ENCODE measurements around the gene SNED1. TPM values are rescaled to one million over a fixed set of nuclear protein-coding genes. Genes with fewer than 3 reads are reported as not detected.

SNED1 gene
- total RNA-seq, 2 donors from 2014 or later, result 0.66 to 4.5 TPM

DNA sequence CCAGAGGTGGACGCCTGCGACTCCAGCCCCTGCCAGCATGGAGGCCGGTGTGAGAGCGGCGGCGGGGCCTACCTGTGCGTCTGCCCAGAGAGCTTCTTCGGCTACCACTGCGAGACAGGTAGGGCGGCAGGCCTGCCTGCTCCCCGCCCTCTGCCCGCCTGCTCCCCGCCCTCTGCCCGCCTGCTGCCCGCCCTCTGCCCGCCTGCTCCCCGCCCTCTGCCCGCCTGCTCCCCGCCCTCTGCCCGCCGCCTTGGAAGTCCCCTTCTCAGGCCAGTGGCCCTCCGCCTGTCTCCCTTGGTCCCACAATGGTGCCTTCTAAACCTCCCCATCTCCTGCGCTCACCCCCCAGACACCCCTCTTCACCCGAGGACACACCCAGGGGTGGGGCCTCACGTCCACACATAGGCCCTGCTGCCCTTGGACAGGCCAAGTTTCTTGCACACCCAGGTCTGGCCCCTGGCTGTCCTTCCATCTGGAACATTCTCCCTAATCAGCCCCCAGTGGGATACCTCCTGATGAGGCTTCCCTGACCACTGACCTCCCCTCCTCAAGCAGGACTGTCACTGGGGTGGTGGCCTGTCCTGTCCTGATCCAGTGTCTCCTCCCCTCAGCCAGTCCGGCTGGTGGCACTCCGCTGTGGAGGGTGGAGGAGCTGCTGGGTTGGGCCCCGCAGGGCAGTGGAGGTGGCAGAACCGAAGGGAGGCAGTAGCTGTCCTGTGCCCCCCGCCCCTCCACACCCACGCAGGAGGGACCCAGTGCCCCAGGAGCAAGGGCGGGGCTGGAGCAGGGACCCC, 65.8 kb downstream of the SNED1 start:
- Mint-ChIP-seq H3K9me3 (no peaks in the 10 kb centered on the region), H3K4me1 (no peaks in the 10 kb centered on the region), H3K36me3 (ENCODE audit: low read depth) (no peaks in the 10 kb centered on the region), H3K27ac (no peak overlapping the region), H3K27me3 (ENCODE audit: insufficient read depth) (peaks cover 4% of the 10 kb centered on the region), H3K4me3 (peak overlapping the region; percentile 27)
- TF ChIP-seq, protein P1, sequence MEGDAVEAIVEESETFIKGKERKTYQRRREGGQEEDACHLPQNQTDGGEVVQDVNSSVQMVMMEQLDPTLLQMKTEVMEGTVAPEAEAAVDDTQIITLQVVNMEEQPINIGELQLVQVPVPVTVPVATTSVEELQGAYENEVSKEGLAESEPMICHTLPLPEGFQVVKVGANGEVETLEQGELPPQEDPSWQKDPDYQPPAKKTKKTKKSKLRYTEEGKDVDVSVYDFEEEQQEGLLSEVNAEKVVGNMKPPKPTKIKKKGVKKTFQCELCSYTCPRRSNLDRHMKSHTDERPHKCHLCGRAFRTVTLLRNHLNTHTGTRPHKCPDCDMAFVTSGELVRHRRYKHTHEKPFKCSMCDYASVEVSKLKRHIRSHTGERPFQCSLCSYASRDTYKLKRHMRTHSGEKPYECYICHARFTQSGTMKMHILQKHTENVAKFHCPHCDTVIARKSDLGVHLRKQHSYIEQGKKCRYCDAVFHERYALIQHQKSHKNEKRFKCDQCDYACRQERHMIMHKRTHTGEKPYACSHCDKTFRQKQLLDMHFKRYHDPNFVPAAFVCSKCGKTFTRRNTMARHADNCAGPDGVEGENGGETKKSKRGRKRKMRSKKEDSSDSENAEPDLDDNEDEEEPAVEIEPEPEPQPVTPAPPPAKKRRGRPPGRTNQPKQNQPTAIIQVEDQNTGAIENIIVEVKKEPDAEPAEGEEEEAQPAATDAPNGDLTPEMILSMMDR (conservative IDR thresholded peaks at IDR 0.05), result no peak
- H3K27ac ChIP-seq (ENCODE audit: low read depth, low read length), result no peak overlapping the region
- H3K36me3 ChIP-seq (ENCODE audit: control insufficient read depth, insufficient read depth, low read length), result no peaks in the 10 kb centered on the region
- no peak overlapping the region for H3K9ac ChIP-seq (ENCODE audit: extremely low read depth, low read length, poor library complexity, severe bottlenecking)
- DNase-seq, result peak; percentile 85
- no peaks in the 10 kb centered on the region for H3K4me1 ChIP-seq (ENCODE audit: control insufficient read depth, insufficient read depth, low read length)
- no peaks in the 10 kb centered on the region for H3K9me3 ChIP-seq (ENCODE audit: control insufficient read depth, low read length)
- no peaks in the 10 kb centered on the region for H3K27me3 ChIP-seq (ENCODE audit: control insufficient read depth, insufficient read depth, low read length, poor library complexity, severe bottlenecking)
- 66 to 68% methylated on average over 6 to 31 of the region's 32 CpGs for WGBS, 2 experiments (ENCODE audit: insufficient coverage in 1 of 2, insufficient read length in 1 of 2)
- no peak overlapping the region for H3K4me3 ChIP-seq (ENCODE audit: low read length)

DNA sequence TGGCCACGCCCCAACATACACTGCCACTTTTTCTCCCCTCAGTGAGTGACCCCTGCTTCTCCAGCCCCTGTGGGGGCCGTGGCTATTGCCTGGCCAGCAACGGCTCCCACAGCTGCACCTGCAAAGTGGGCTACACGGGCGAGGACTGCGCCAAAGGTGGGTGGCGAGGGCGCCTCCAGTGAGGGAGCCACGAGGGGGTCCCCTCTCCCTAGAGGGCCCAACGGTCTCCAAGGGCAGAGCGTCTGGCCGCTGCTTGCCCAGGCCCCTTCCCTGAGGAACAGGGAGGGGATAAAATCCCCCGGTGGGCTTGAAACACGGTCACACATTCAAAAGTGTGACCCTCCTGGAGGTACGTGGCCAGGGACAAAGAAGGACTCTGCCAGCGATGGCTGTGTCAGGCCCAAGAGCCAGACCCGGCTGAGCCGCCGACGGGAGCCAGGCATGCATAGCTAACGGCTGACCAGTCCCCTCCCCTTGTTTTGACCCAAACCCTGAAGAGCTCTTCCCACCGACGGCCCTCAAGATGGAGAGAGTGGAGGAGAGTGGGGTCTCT, 66.5 kb downstream of the SNED1 start:
- no peaks in the 10 kb centered on the region for H3K9me3 Mint-ChIP-seq
- DNase-seq, result no peak

GRCh38 chr2:241065355-241065803, 67.0 kb downstream of the SNED1 start:
- TF ChIP-seq, protein P1 (conservative IDR thresholded peaks at IDR 0.05), result no peak
- H3K9me3 Mint-ChIP-seq, result no peaks in the 10 kb centered on the region
- Histone ChIP-seq H3K27me3 (ENCODE audit: control insufficient read depth, insufficient read depth, low read length, poor library complexity, severe bottlenecking) (no peaks in the 10 kb centered on the region), H3K4me1 (ENCODE audit: control insufficient read depth, insufficient read depth, low read length) (no peaks in the 10 kb centered on the region), H3K4me3 (ENCODE audit: low read length) (no peak overlapping the region), H3K9me3 (ENCODE audit: control insufficient read depth, low read length) (no peaks in the 10 kb centered on the region), H3K9ac (ENCODE audit: extremely low read depth, low read length, poor library complexity, severe bottlenecking) (no peak overlapping the region), H3K27ac (ENCODE audit: low read depth, low read length) (no peak overlapping the region), H3K36me3 (ENCODE audit: control insufficient read depth, insufficient read depth, low read length) (no peaks in the 10 kb centered on the region)
- H3K4me3 Mint-ChIP-seq, result no peak overlapping the region
- DNase-seq, result peak; percentile 47
- no peaks in the 10 kb centered on the region for H3K4me1 Mint-ChIP-seq
- 92 to 97% methylated on average over 16 to 27 of the region's 27 CpGs for WGBS, 2 experiments (ENCODE audit: insufficient coverage in 1 of 2, insufficient read length in 1 of 2)
- no peaks in the 10 kb centered on the region for H3K36me3 Mint-ChIP-seq (ENCODE audit: low read depth)
- H3K27me3 Mint-ChIP-seq (ENCODE audit: insufficient read depth), result peaks cover 6% of the 10 kb centered on the region
- no peak overlapping the region for H3K27ac Mint-ChIP-seq

More for the DNA sequence above, 66.5 kb downstream of the SNED1 start:
- Histone ChIP-seq H3K9ac (ENCODE audit: extremely low read depth, low read length, poor library complexity, severe bottlenecking) (no peak overlapping the region), H3K4me1 (ENCODE audit: control insufficient read depth, insufficient read depth, low read length) (no peaks in the 10 kb centered on the region), H3K27me3 (ENCODE audit: control insufficient read depth, insufficient read depth, low read length, poor library complexity, severe bottlenecking) (no peaks in the 10 kb centered on the region), H3K4me3 (ENCODE audit: low read length) (no peak overlapping the region), H3K27ac (ENCODE audit: low read depth, low read length) (no peak overlapping the region), H3K9me3 (ENCODE audit: control insufficient read depth, low read length) (no peaks in the 10 kb centered on the region), H3K36me3 (ENCODE audit: control insufficient read depth, insufficient read depth, low read length) (no peaks in the 10 kb centered on the region)
- Mint-ChIP-seq H3K36me3 (ENCODE audit: low read depth) (no peaks in the 10 kb centered on the region), H3K27ac (no peak overlapping the region), H3K4me3 (no peak overlapping the region), H3K4me1 (no peaks in the 10 kb centered on the region), H3K27me3 (ENCODE audit: insufficient read depth) (peaks cover 5% of the 10 kb centered on the region)
- TF ChIP-seq, protein P1 (conservative IDR thresholded peaks at IDR 0.05), result no peak
- 89 to 91% methylated on average over 12 to 23 of the region's 23 CpGs for WGBS, 2 experiments (ENCODE audit: insufficient coverage in 1 of 2, insufficient read length in 1 of 2)
